HEK293 (cell line): ENCODE measurements around the gene CYP26B1.

Source experiments
- CTCF ChIA-PET: fragments of 350-600 bp; formaldehyde crosslinking; extraction: SDS; loops from one replicate; lab custom pipeline; 2021; ENCODE audit warnings: antibody characterized with exemption; lab: Yijun Ruan, JAX
- POLR2A ChIA-PET: fragments of 300-600 bp; formaldehyde crosslinking; extraction: SDS; loops from one replicate; lab custom pipeline; 2020; ENCODE audit warnings: antibody characterized with exemption, inconsistent platforms; lab: Yijun Ruan, JAX
- H3K27ac ChIP-seq: fragments of 200-500 bp; sonication (Bioruptor generic); 2 replicates; pipeline ENCODE4 v1.5.1; 2014; ENCODE audit warnings: low read depth, low read length, control low read depth, inconsistent platforms; ENCODE audit errors: extremely low read depth
- H3K36me3 ChIP-seq, 2 experiments: fragments of 200-500 bp in 1 of 2; sonication (Bioruptor generic) in 1 of 2; 1 replicate in 1 of 2; 2 replicates in 1 of 2; pipeline ENCODE4 v1.5.1; 2014 to 2017; ENCODE audit warnings: inconsistent platforms in 2 of 2, low read length in 2 of 2; ENCODE audit not compliant: control insufficient read depth in 2 of 2, insufficient read depth in 1 of 2
- H3K4me1 ChIP-seq: fragments of 200-500 bp; sonication (Bioruptor generic); 2 replicates; pipeline ENCODE4 v1.5.1; 2014; ENCODE audit warnings: mild to moderate bottlenecking, low read length, inconsistent platforms; ENCODE audit not compliant: control insufficient read depth, insufficient read depth
- H3K4me3 ChIP-seq: 2 replicates; pipeline ENCODE4 v1.5.1; 2011; ENCODE audit warnings: low read depth, mild to moderate bottlenecking, control low read depth, low read length, moderate library complexity
- H3K9me3 ChIP-seq: fragments of 200-500 bp; sonication (Bioruptor generic); 2 replicates; pipeline ENCODE4 v1.5.1; 2014; ENCODE audit warnings: low read depth, low read length, inconsistent platforms; ENCODE audit not compliant: control insufficient read depth, insufficient read depth
- HOXA7 ChIP-seq: sonication (generic); formaldehyde crosslinking; IDR thresholded peaks from 2 replicates; pipeline ENCODE4 v1.8.1; 2022; ENCODE audit warnings: missing genetic modification reagents, borderline replicate concordance
- IKZF3 ChIP-seq: fragments of 450-650 bp; IDR thresholded peaks from 2 replicates; pipeline ENCODE4 v1.5.0; 2018; ENCODE audit warnings: missing biosample characterization, mild to moderate bottlenecking, missing genetic modification characterization, moderate library complexity
- KLF1 ChIP-seq: fragments of 450-650 bp; formaldehyde crosslinking; IDR thresholded peaks from 2 replicates; pipeline ENCODE4 v1.5.1; 2016; ENCODE audit warnings: missing biosample characterization, missing genetic modification characterization
- ZBTB1 ChIP-seq: fragments of 450-650 bp; formaldehyde crosslinking; IDR thresholded peaks from 2 replicates; pipeline ENCODE4 v1.5.1; 2016; ENCODE audit warnings: missing biosample characterization, missing genetic modification characterization
- ZBTB17 ChIP-seq: fragments of 450-650 bp; formaldehyde crosslinking; IDR thresholded peaks from 2 replicates; pipeline ENCODE4 v1.5.1; 2016; ENCODE audit warnings: missing biosample characterization, missing genetic modification characterization
- ZNF112 ChIP-seq: fragments of 450-650 bp; formaldehyde crosslinking; IDR thresholded peaks from 2 replicates; pipeline ENCODE4 v1.5.0; 2017; ENCODE audit warnings: missing biosample characterization, missing genetic modification characterization
- ZNF202 ChIP-seq: fragments of 450-650 bp; formaldehyde crosslinking; IDR thresholded peaks from 2 replicates; pipeline ENCODE4 v1.5.1; 2016; ENCODE audit warnings: missing biosample characterization, missing genetic modification characterization, borderline replicate concordance
- ZNF221 ChIP-seq: fragments of 450-650 bp; formaldehyde crosslinking; IDR thresholded peaks from 2 replicates; pipeline ENCODE4 v1.5.1; 2017; ENCODE audit warnings: missing biosample characterization, missing genetic modification characterization, borderline replicate concordance
- ZNF223 ChIP-seq: fragments of 450-650 bp; formaldehyde crosslinking; IDR thresholded peaks from 2 replicates; pipeline ENCODE4 v1.5.1; 2016; ENCODE audit warnings: missing biosample characterization, missing genetic modification characterization
- ZNF350 ChIP-seq: fragments of 450-650 bp; formaldehyde crosslinking; IDR thresholded peaks from 2 replicates; pipeline ENCODE4 v1.5.0; 2017; ENCODE audit warnings: missing biosample characterization, mild to moderate bottlenecking, missing genetic modification characterization
- ZNF416 ChIP-seq: fragments of 450-650 bp; formaldehyde crosslinking; IDR thresholded peaks from 2 replicates; pipeline ENCODE4 v1.5.1; 2016; ENCODE audit warnings: missing biosample characterization, missing genetic modification characterization
- ZNF510 ChIP-seq: fragments of 450-650 bp; formaldehyde crosslinking; IDR thresholded peaks from 2 replicates; pipeline ENCODE4 v1.5.1; 2018; ENCODE audit warnings: mild to moderate bottlenecking, missing genetic modification characterization, missing biosample characterization; ENCODE audit not compliant: insufficient replicate concordance
- ZNF658 ChIP-seq: fragments of 450-650 bp; formaldehyde crosslinking; IDR thresholded peaks from 2 replicates; pipeline ENCODE4; 2016; ENCODE audit warnings: missing biosample characterization, missing genetic modification characterization
- TF ChIP-seq, protein P1 (sequence below): fragments of 450-650 bp; formaldehyde crosslinking; IDR thresholded peaks from 2 replicates; pipeline ENCODE4 v1.5.1; 2017; ENCODE audit warnings: missing biosample characterization, missing genetic modification characterization
- TF ChIP-seq, protein P2 (sequence below): fragments of 450-650 bp; formaldehyde crosslinking; IDR thresholded peaks from 2 replicates; pipeline ENCODE4 v1.5.1; 2016; ENCODE audit warnings: missing biosample characterization, missing genetic modification characterization
- TF ChIP-seq, protein P3 (sequence below): fragments of 450-650 bp; formaldehyde crosslinking; IDR thresholded peaks from 2 replicates; pipeline ENCODE4 v1.5.1; 2016; ENCODE audit warnings: missing biosample characterization, missing genetic modification characterization, low read depth
- TF ChIP-seq, protein P4 (sequence below): fragments of 450-650 bp; formaldehyde crosslinking; IDR thresholded peaks from 2 replicates; pipeline ENCODE4 v1.5.1; 2017; ENCODE audit warnings: missing biosample characterization, missing genetic modification characterization
- TF ChIP-seq, protein P5 (sequence below): fragments of 450-650 bp; formaldehyde crosslinking; IDR thresholded peaks from 2 replicates; pipeline ENCODE4 v1.5.1; 2016; ENCODE audit warnings: missing biosample characterization, missing genetic modification characterization, low read depth
- TF ChIP-seq, protein P6 (sequence below): fragments of 450-650 bp; formaldehyde crosslinking; IDR thresholded peaks from 2 replicates; pipeline ENCODE4 v1.5.1; 2016; ENCODE audit warnings: missing biosample characterization, missing genetic modification characterization

CYP26B1 gene

DNA sequence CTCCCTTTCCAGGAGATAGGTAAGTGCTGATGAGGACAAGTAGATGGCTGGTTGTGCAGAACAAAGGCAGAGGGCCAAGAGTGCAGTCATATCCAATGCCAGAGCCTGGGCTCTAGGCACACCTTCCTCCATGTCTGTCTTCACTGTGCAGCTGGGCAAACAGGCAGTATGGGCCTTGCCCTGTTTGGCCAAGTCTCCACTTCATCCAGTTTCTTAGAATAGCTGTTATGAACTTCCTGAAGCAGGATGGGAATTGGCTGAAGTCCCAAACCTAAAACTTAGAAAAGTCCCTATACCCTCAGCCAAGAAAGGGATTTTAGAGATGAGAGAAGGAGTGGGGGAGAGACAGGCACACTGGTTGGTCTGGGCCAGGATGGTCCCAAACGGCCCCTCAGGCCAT lies 37.5 kb upstream of the CYP26B1 start:
- ChIA-PET CTCF (no interaction called here), POLR2A (no interaction called here)
- Histone ChIP-seq H3K27ac (no peak overlapping the region), H3K9me3 (no peaks in the 10 kb centered on the region), H3K4me3 (no peak overlapping the region), H3K4me1 (no peaks in the 10 kb centered on the region), H3K36me3 (no peaks in the 10 kb centered on the region)
- TF ChIP-seq, protein P1, sequence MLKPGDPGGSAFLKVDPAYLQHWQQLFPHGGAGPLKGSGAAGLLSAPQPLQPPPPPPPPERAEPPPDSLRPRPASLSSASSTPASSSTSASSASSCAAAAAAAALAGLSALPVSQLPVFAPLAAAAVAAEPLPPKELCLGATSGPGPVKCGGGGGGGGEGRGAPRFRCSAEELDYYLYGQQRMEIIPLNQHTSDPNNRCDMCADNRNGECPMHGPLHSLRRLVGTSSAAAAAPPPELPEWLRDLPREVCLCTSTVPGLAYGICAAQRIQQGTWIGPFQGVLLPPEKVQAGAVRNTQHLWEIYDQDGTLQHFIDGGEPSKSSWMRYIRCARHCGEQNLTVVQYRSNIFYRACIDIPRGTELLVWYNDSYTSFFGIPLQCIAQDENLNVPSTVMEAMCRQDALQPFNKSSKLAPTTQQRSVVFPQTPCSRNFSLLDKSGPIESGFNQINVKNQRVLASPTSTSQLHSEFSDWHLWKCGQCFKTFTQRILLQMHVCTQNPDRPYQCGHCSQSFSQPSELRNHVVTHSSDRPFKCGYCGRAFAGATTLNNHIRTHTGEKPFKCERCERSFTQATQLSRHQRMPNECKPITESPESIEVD (tag by site-specific recombination), result no peak
- TF ChIP-seq, protein P2, sequence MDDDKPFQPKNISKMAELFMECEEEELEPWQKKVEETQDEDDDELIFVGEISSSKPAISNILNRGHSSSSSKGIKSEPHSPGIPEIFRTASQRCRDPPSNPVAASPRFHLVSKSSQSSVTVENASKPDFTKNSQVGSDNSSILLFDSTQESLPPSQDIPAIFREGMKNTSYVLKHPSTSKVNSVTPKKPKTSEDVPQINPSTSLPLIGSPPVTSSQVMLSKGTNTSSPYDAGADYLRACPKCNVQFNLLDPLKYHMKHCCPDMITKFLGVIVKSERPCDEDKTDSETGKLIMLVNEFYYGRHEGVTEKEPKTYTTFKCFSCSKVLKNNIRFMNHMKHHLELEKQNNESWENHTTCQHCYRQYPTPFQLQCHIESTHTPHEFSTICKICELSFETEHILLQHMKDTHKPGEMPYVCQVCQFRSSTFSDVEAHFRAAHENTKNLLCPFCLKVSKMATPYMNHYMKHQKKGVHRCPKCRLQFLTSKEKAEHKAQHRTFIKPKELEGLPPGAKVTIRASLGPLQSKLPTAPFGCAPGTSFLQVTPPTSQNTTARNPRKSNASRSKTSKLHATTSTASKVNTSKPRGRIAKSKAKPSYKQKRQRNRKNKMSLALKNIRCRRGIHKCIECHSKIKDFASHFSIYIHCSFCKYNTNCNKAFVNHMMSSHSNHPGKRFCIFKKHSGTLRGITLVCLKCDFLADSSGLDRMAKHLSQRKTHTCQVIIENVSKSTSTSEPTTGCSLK (tag by site-specific recombination), result no peak
- TF ChIP-seq, protein P3, sequence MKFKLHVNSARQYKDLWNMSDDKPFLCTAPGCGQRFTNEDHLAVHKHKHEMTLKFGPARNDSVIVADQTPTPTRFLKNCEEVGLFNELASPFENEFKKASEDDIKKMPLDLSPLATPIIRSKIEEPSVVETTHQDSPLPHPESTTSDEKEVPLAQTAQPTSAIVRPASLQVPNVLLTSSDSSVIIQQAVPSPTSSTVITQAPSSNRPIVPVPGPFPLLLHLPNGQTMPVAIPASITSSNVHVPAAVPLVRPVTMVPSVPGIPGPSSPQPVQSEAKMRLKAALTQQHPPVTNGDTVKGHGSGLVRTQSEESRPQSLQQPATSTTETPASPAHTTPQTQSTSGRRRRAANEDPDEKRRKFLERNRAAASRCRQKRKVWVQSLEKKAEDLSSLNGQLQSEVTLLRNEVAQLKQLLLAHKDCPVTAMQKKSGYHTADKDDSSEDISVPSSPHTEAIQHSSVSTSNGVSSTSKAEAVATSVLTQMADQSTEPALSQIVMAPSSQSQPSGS (tag by site-specific recombination), result no peak
- TF ChIP-seq ZNF416 (tag by site-specific recombination), result no peak
- no peak for TF ChIP-seq ZNF223 (tag by site-specific recombination)
- TF ChIP-seq ZBTB1 (tag by site-specific recombination), result no peak
- no peak for TF ChIP-seq HOXA7
- no peak for TF ChIP-seq ZBTB17 (tag by site-specific recombination)
- no peak for TF ChIP-seq IKZF3 (tag by site-specific recombination)
- TF ChIP-seq, protein P4, sequence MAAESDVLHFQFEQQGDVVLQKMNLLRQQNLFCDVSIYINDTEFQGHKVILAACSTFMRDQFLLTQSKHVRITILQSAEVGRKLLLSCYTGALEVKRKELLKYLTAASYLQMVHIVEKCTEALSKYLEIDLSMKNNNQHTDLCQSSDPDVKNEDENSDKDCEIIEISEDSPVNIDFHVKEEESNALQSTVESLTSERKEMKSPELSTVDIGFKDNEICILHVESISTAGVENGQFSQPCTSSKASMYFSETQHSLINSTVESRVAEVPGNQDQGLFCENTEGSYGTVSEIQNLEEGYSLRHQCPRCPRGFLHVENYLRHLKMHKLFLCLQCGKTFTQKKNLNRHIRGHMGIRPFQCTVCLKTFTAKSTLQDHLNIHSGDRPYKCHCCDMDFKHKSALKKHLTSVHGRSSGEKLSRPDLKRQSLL (tag by site-specific recombination), result no peak
- no peak for TF ChIP-seq ZNF221 (tag by site-specific recombination)
- TF ChIP-seq, protein P5, sequence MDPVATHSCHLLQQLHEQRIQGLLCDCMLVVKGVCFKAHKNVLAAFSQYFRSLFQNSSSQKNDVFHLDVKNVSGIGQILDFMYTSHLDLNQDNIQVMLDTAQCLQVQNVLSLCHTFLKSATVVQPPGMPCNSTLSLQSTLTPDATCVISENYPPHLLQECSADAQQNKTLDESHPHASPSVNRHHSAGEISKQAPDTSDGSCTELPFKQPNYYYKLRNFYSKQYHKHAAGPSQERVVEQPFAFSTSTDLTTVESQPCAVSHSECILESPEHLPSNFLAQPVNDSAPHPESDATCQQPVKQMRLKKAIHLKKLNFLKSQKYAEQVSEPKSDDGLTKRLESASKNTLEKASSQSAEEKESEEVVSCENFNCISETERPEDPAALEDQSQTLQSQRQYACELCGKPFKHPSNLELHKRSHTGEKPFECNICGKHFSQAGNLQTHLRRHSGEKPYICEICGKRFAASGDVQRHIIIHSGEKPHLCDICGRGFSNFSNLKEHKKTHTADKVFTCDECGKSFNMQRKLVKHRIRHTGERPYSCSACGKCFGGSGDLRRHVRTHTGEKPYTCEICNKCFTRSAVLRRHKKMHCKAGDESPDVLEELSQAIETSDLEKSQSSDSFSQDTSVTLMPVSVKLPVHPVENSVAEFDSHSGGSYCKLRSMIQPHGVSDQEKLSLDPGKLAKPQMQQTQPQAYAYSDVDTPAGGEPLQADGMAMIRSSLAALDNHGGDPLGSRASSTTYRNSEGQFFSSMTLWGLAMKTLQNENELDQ (tag by site-specific recombination), result no peak
- no peak for TF ChIP-seq ZNF510
- no peak for TF ChIP-seq ZNF112
- TF ChIP-seq ZNF658 (tag by site-specific recombination), result no peak
- no peak for TF ChIP-seq KLF1 (tag by site-specific recombination)

DNA sequence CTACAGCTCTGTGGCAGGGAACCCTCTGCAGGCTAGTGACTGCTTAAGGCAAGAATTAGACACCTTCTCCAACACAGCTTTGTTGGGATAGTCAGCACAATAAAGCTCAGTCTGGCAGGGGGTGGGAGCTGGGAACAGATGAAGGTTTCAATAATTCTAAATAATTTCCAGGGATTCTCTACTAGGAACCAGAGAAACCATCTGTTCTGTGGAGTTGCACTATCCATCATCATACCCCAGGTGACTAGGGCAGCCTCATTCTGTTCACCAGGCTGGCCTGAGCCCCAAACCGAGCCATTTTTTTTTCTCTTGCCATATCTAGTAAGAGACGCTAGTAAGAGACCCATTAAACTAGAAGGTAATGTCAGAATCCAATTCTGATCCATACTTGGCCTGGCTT lies 35.8 kb upstream of the CYP26B1 start:
- Histone ChIP-seq H3K4me1 (no peaks in the 10 kb centered on the region), H3K36me3 (peaks cover 0 to 10% of the 10 kb centered on the region in 2 experiments; a peak in 1 of 3 replicates), H3K4me3 (no peak overlapping the region), H3K9me3 (no peaks in the 10 kb centered on the region), H3K27ac (no peak overlapping the region)
- CTCF ChIA-PET, result no interaction called here
- POLR2A ChIA-PET, result no interaction called here
- TF ChIP-seq, protein P6, sequence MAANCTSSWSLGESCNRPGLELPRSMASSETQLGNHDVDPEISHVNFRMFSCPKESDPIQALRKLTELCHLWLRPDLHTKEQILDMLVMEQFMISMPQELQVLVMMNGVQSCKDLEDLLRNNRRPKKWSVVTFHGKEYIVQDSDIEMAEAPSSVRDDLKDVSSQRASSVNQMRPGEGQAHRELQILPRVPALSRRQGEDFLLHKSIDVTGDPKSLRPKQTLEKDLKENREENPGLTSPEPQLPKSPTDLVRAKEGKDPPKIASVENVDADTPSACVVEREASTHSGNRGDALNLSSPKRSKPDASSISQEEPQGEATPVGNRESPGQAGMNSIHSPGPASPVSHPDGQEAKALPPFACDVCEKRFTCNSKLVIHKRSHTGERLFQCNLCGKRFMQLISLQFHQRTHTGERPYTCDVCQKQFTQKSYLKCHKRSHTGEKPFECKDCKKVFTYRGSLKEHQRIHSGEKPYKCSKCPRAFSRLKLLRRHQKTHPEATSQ, result no peak
- TF ChIP-seq ZNF350 (tag by site-specific recombination) (no peak), ZNF202 (tag by site-specific recombination) (no peak)
